Measurements from ENCODE around the gene ETV2. TPM values are rescaled to one million over a fixed set of nuclear protein-coding genes. Genes with fewer than 3 reads are reported as not detected.

The ETV2 gene
- total RNA-seq, 2 experiments from 2014 or later, result 0.25 to 1.7 TPM

DNA sequence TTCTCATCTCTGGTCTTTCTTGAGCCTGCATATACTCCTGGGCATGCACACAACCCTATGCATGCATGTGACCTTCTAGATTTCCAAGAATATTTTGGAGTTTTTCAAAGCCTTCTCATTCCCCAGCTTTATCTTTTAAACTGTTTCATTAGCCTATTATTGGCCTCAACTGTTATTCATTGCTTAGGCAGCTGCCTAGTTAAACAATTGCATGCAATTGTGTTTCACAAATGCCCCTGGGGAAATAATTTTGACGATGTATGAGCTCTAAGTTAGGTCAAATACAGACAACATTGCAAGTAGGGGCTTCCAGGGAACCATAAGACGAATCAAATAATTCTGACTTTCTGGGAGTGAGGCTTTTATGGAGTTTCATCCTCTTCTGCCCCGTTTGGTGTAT, 22.4 kb downstream of the ETV2 start:
- Histone ChIP-seq H4K20me1 (ENCODE audit: insufficient read depth, low read length) (no peaks in the 10 kb centered on the region), H3K27ac (ENCODE audit: low read depth, low read length, poor library complexity, severe bottlenecking) (no peak overlapping the region), H3K9me2 (ENCODE audit: insufficient read depth, low read length) (no peaks in the 10 kb centered on the region), H2AFZ (ENCODE audit: low read length) (no peak overlapping the region), H3K79me2 (ENCODE audit: insufficient read depth, low read depth, low read length) (no peaks in the 10 kb centered on the region), H3K4me3 (ENCODE audit: low read depth, low read length, poor library complexity, severe bottlenecking) (no peak overlapping the region), H3K4me2 (ENCODE audit: low read length) (no peak overlapping the region), H3K9me3 (ENCODE audit: low read length) (no peaks in the 10 kb centered on the region), H3K36me3 (ENCODE audit: insufficient read depth, low read length) (peaks cover 39% of the 10 kb centered on the region), H3K4me1 (ENCODE audit: insufficient read depth, low read length, poor library complexity, severe bottlenecking) (no peaks in the 10 kb centered on the region)
- TF ChIP-seq, protein P1, sequence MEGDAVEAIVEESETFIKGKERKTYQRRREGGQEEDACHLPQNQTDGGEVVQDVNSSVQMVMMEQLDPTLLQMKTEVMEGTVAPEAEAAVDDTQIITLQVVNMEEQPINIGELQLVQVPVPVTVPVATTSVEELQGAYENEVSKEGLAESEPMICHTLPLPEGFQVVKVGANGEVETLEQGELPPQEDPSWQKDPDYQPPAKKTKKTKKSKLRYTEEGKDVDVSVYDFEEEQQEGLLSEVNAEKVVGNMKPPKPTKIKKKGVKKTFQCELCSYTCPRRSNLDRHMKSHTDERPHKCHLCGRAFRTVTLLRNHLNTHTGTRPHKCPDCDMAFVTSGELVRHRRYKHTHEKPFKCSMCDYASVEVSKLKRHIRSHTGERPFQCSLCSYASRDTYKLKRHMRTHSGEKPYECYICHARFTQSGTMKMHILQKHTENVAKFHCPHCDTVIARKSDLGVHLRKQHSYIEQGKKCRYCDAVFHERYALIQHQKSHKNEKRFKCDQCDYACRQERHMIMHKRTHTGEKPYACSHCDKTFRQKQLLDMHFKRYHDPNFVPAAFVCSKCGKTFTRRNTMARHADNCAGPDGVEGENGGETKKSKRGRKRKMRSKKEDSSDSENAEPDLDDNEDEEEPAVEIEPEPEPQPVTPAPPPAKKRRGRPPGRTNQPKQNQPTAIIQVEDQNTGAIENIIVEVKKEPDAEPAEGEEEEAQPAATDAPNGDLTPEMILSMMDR (conservative IDR thresholded peaks at IDR 0.05; ENCODE audit: low read length), result no peak
- no peak for TF ChIP-seq EZH2phosphoT487 (IDR thresholded peaks at IDR 0.05; ENCODE audit: borderline replicate concordance, low read depth, low read length)
- BruUV-seq (replicated peaks), result no TSS peak
- ChIA-PET POLR2A (no interaction called here), CTCF (ENCODE audit: unreplicated experiment) (no interaction called here)
- no peak for DNase-seq (ENCODE audit: low spot score)
- intact Hi-C loops (cut with micrococcal nuclease; ENCODE audit: unreplicated experiment), result no loop called here

DNA sequence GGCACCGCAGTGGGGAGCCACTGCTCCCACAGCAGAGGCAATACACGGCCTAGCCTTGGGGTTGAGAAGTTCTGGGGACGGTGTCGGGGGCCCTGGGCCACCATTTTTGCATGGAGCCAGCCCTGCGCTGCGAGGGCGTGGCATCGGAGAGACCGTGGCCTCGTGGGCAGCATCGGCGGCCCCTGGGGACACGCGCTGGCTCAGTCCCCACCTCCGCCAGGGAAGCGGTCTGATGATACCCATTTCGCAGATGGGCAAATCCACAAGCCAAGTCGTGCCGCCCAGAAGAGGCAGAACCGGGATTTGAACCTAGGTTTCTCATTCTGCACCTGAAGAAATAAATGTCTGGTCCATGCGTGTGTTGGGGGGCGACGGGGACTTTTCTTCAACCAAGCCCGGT, 23.6 kb downstream of the ETV2 start:
- ChIA-PET POLR2A (no interaction called here), CTCF (ENCODE audit: unreplicated experiment) (no interaction called here)
- peaks cover 29% of the 10 kb centered on the region for H3K36me3 ChIP-seq (ENCODE audit: insufficient read depth, low read length)
- H3K79me2 ChIP-seq (ENCODE audit: insufficient read depth, low read depth, low read length), result no peaks in the 10 kb centered on the region
- no TSS peak for BruUV-seq (replicated peaks)
- H3K4me1 ChIP-seq (ENCODE audit: insufficient read depth, low read length, poor library complexity, severe bottlenecking), result no peaks in the 10 kb centered on the region
- no peaks in the 10 kb centered on the region for H3K9me2 ChIP-seq (ENCODE audit: insufficient read depth, low read length)
- no peak overlapping the region for H3K4me3 ChIP-seq (ENCODE audit: low read depth, low read length, poor library complexity, severe bottlenecking)
- DNase-seq (ENCODE audit: low spot score), result no peak
- no peak overlapping the region for H3K27ac ChIP-seq (ENCODE audit: low read depth, low read length, poor library complexity, severe bottlenecking)
- TF ChIP-seq EZH2phosphoT487 (IDR thresholded peaks at IDR 0.05; ENCODE audit: borderline replicate concordance, low read depth, low read length), result no peak
- TF ChIP-seq, protein P1 (conservative IDR thresholded peaks at IDR 0.05; ENCODE audit: low read length), result no peak
- intact Hi-C loops (cut with micrococcal nuclease; ENCODE audit: unreplicated experiment), result no loop called here
- H3K4me2 ChIP-seq (ENCODE audit: low read length), result no peak overlapping the region
- H2AFZ ChIP-seq (ENCODE audit: low read length), result no peak overlapping the region
- no peaks in the 10 kb centered on the region for H4K20me1 ChIP-seq (ENCODE audit: insufficient read depth, low read length)
- H3K9me3 ChIP-seq (ENCODE audit: low read length), result no peaks in the 10 kb centered on the region

DNA sequence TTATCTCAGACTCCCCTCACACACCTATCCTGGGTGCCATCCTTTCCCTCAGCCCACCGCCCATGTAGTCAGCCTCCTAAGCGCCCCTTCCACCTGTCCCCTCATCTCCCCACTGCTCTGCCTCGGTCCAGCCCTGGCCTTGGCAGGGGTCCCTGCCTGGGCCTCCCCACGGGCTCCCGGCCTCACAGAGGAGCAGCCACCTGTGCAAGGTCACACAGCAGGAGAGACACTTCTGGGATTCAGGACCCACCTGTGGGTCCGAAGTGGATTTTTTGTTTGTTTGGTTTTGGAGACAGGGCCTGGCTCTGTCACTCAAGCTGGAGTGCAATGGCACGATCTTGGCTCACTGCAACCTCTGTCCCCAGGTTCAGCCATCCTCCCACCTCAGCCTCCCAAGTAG, 24.1 kb downstream of the ETV2 start:
- Histone ChIP-seq H3K4me3 (ENCODE audit: low read depth, low read length, poor library complexity, severe bottlenecking) (no peak overlapping the region), H3K27ac (ENCODE audit: low read depth, low read length, poor library complexity, severe bottlenecking) (no peak overlapping the region), H3K79me2 (ENCODE audit: insufficient read depth, low read depth, low read length) (no peaks in the 10 kb centered on the region), H3K36me3 (ENCODE audit: insufficient read depth, low read length) (peaks cover 25% of the 10 kb centered on the region), H3K9me2 (ENCODE audit: insufficient read depth, low read length) (no peaks in the 10 kb centered on the region), H3K4me2 (ENCODE audit: low read length) (no peak overlapping the region), H2AFZ (ENCODE audit: low read length) (no peak overlapping the region), H4K20me1 (ENCODE audit: insufficient read depth, low read length) (no peaks in the 10 kb centered on the region), H3K9me3 (ENCODE audit: low read length) (no peaks in the 10 kb centered on the region), H3K4me1 (ENCODE audit: insufficient read depth, low read length, poor library complexity, severe bottlenecking) (no peaks in the 10 kb centered on the region)
- no peak for DNase-seq (ENCODE audit: low spot score)
- no TSS peak for BruUV-seq (replicated peaks)
- intact Hi-C loops (cut with micrococcal nuclease; ENCODE audit: unreplicated experiment), result no loop called here
- ChIA-PET CTCF (ENCODE audit: unreplicated experiment) (no interaction called here), POLR2A (no interaction called here)
- TF ChIP-seq, protein P1 (conservative IDR thresholded peaks at IDR 0.05; ENCODE audit: low read length), result no peak
- TF ChIP-seq EZH2phosphoT487 (IDR thresholded peaks at IDR 0.05; ENCODE audit: borderline replicate concordance, low read depth, low read length), result no peak

All from OCI-LY7 (cell line).